Femur (tissue), 1 donor: Measurements from ENCODE around the gene PCDHB9.
A peak's percentile ranks its signal among the peaks of the same experiment; 100 is the strongest.
"Not testable (repeated sequence)": the region's sequence is repeated elsewhere in the genome, so short reads cannot be mapped to it uniquely, and the experiment has no call there.

Source experiments
- DNase-seq: peaks from one replicate; pipeline ENCODE4 v3.0.0-alpha.2; 2017

Gene PCDHB9

DNA sequence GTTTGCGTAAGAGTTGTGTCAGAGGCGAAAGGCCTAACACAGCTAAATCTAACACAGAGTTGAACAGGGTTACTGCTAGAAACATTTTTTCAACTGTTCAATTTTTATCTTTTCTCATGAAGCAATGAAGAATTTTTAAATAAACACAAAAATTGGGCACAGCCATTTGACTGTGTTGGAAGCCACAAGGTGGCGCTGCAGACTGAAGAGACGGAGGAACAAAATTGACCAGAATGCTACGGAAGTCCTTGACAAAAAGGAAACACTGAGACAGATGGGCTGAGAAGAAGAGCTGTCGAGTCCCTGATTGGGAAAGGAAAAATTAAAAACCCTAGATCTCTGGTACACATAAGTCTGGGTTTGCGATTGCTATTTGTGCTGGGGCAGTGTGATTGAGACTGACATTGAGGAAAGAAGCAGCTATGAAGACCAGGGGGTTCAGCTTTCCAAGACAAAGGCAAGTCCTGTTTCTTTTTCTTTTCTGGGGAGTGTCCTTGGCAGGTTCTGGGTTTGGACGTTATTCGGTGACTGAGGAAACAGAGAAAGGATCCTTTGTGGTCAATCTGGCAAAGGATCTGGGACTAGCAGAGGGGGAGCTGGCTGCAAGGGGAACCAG, at the start of gene PCDHB9:
Gene PCDHB9 (plus strand): TSS at position 265 of the 616 bp plus-strand sequence. CDS start 158 bp downstream, at position 423.
- no peak for DNase-seq

DNA sequence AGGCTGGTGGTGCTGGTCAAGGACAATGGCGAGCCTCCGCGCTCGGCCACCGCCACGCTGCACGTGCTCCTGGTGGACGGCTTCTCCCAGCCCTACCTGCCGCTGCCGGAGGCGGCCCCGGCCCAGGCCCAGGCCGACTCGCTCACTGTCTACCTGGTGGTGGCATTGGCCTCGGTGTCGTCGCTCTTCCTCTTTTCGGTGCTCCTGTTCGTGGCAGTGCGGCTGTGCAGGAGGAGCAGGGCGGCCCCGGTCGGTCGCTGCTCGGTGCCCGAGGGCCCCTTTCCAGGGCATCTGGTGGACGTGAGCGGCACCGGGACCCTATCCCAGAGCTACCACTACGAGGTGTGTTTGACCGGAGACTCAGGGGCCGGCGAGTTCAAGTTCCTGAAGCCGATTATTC, 49.6 kb upstream of the PCDHB9 start:
- DNase-seq = not testable (repeated sequence)

GRCh38 chr5:141149812-141150211, 37.1 kb upstream of the PCDHB9 start, which contains the start of gene PCDHB6:
Gene PCDHB6 (plus strand): TSS chr5:141150057. CDS start chr5:141150258, 201 bp downstream.
- no peak for DNase-seq

GRCh38 chr5:141150224-141150992, 36.6 kb upstream of the PCDHB9 start:
- DNase-seq = no peak

- DNase-seq = no peak
Measured at GRCh38 chr5:141150993-141151325, 36.0 kb upstream of the PCDHB9 start.

GRCh38 chr5:141151632-141152031, 35.3 kb upstream of the PCDHB9 start:
- DNase-seq = not testable (repeated sequence)

GRCh38 chr5:141152096-141152495, 34.9 kb upstream of the PCDHB9 start:
- not testable (repeated sequence) for DNase-seq

GRCh38 chr5:141155540-141156374, 31.2 kb upstream of the PCDHB9 start:
- DNase-seq = no peak

- DNase-seq = not testable (repeated sequence)
Measured at GRCh38 chr5:141157356-141157755, 29.6 kb upstream of the PCDHB9 start.

DNA sequence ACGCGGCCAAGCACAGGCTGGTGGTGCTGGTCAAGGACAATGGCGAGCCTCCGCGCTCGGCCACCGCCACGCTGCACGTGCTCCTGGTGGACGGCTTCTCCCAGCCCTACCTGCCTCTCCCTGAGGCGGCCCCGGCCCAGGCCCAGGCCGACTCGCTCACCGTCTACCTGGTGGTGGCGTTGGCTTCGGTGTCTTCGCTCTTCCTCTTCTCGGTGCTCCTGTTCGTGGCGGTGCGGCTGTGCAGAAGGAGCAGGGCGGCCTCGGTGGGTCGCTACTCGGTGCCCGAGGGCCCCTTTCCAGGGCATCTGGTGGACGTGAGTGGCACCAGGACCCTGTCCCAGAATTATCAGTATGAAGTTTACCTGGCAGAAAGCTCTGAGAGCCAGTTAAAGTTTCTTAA, 29.1 kb upstream of the PCDHB9 start:
- not testable (repeated sequence) for DNase-seq

GRCh38 chr5:141172381-141173204, 14.4 kb upstream of the PCDHB9 start, which contains the start of gene PCDHB7:
Gene PCDHB7 (plus strand): TSS chr5:141172644. CDS start chr5:141172836, 192 bp downstream.
- DNase-seq = no peak

DNA sequence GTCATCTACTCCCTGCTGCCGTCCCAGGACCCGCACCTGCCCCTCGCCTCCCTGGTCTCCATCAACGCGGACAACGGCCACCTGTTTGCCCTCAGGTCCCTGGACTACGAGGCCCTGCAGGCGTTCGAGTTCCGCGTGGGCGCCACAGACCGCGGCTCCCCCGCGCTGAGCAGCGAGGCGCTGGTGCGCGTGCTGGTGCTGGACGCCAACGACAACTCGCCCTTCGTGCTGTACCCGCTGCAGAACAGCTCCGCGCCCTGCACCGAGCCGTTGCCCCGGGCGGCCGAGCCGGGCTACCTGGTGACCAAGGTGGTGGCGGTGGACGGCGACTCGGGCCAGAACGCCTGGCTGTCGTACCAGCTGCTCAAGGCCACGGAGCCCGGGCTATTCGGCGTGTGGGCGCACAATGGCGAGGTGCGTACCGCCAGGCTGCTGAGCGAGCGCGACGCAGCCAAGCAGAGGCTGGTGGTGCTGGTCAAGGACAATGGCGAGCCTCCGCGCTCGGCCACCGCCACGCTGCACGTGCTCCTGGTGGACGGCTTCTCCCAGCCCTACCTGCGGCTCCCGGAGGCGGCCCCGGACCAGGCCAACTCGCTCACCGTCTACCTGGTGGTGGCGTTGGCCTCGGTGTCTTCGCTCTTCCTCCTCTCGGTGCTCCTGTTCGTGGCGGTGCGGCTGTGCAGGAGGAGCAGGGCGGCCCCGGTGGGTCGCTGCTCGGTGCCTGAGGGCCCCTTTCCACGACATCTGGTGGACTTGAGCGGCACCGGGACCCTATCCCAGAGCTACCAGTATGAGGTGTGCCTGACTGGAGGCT, 12.5 kb upstream of the PCDHB9 start:
- DNase-seq = not testable (repeated sequence)

DNA sequence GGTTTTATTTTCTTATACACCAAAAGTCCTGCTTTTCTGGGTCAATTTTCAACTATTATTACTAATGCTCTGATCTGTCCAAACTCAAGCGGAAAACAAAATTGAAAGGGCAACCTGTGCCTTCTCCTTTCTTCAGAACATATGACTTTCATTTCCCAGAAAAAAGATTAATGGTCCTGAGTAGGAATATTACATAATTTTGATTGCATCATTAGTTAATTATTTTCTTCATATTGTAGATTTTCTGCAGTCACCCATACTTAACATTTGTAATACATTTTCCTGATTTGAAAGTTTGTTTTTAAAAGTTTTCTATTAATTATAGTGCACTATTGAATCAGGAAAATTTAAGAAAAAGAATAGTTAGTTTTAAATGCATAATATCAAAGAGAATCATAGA, 11.0 kb upstream of the PCDHB9 start:
- no peak for DNase-seq

DNA sequence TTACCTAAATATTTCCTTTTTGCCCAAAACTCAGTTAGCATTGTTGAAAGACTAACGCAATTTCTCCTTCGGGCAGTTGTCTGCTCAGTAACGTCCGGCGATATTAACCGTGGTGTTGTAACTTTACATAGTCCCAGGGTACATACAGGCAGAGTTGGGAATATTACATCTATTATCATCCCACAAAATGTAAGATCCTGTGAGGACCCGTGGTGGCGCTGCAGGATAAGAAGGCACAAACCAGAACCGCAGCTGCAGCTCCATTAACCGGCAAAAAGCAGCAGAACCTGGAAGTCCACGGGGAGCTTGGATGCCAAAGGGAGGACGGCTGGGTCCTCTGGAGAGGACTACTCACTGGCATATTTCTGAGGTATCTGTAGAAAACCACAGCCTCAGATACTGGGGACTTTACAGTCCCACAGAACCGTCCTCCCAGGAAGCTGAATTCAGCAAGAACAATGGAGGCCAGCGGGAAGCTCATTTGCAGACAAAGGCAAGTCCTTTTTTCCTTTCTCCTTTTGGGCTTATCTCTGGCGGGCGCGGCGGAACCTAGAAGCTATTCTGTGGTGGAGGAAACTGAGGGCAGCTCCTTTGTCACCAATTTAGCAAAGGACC, 9.3 kb upstream of the PCDHB9 start, which contains the start of gene PCDHB8:
Gene PCDHB8 (plus strand): TSS at position 214 of the 615 bp plus-strand sequence. CDS start 245 bp downstream, at position 459.
- not testable (repeated sequence) for DNase-seq

DNA sequence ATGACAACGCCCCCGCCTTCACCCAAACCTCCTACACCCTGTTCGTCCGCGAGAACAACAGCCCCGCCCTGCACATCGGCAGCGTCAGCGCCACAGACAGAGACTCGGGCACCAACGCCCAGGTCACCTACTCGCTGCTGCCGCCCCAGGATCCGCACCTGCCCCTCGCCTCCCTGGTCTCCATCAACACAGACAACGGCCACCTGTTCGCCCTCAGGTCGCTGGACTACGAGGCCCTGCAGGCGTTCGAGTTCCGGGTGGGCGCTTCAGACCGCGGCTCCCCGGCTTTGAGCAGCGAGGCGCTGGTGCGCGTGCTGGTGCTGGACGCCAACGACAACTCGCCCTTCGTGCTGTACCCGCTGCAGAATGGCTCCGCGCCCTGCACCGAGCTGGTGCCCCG, 7.6 kb upstream of the PCDHB9 start:
- not testable (repeated sequence) for DNase-seq

DNA sequence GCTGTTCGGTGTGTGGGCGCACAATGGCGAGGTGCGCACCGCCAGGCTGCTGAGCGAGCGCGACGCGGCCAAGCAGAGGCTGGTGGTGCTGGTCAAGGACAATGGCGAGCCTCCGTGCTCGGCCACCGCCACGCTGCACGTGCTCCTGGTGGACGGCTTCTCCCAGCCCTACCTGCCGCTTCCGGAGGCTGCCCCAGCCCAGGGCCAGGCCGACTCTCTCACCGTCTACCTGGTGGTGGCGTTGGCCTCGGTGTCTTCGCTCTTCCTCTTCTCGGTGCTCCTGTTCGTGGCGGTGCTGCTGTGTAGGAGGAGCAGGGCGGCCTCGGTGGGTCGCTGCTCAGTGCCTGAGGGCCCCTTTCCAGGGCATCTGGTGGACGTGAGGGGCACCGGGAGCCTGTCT, 7.1 kb upstream of the PCDHB9 start:
- not testable (repeated sequence) for DNase-seq

DNA sequence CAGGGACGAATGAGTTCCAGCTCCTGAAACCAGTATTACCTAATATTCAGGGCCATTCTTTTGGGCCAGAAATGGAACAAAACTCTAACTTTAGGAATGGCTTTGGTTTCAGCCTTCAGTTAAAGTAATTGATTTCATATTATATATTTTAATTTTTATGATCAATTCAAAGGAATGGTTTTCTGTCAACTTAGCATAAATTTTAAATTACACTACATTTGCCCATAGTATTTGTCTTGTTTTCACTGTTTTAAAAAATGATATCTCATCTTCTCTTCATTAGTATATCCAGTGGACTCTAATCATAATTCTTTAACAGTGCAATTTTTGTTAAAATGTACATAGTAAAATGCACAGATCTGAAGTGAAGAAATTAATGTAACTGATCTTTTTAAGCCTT, 6.6 kb upstream of the PCDHB9 start:
- DNase-seq = no peak

DNA sequence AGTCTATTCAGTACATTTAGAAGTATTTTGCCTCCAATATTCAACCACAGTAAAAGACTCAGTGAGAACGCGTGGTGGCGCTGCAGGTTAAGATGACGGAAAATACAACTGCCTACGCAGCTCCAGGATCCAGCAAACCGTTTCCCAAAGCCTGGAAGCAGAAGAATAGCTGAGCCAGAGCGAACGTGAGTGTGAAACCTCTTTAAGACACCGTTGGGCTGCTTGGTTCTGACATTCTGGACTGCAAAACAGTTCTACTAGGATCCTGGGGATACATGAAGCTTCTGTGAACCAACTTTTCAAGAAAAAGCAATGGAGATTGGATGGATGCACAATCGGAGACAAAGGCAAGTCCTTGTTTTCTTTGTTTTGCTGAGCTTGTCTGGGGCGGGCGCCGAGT, 4.7 kb upstream of the PCDHB9 start, which contains the start of gene PCDHB16:
Gene PCDHB16 (plus strand): TSS at position 140 of the 400 bp plus-strand sequence. CDS start 173 bp downstream, at position 313.
- DNase-seq = peak; percentile 41

DNA sequence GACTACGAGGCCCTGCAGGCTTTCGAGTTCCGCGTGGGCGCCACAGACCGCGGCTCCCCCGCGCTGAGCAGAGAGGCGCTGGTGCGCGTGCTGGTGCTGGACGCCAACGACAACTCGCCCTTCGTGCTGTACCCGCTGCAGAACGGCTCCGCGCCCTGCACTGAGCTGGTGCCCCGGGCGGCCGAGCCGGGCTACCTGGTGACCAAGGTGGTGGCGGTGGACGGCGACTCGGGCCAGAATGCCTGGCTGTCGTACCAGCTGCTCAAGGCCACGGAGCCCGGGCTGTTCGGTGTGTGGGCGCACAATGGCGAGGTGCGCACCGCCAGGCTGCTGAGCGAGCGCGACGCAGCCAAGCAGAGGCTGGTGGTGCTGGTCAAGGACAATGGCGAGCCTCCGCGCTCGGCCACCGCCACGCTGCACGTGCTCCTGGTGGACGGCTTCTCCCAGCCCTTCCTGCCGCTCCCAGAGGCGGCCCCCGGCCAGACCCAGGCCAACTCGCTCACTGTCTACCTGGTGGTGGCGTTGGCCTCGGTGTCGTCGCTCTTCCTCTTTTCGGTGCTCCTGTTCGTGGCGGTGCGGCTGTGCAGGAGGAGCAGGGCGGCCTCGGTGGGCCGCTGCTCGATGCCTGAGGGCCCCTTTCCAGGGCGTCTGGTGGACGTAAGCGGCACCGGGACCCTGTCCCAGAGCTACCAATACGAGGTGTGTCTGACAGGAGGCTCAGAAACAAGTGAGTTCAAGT, 2.7 kb upstream of the PCDHB9 start:
- not testable (repeated sequence) for DNase-seq

DNA sequence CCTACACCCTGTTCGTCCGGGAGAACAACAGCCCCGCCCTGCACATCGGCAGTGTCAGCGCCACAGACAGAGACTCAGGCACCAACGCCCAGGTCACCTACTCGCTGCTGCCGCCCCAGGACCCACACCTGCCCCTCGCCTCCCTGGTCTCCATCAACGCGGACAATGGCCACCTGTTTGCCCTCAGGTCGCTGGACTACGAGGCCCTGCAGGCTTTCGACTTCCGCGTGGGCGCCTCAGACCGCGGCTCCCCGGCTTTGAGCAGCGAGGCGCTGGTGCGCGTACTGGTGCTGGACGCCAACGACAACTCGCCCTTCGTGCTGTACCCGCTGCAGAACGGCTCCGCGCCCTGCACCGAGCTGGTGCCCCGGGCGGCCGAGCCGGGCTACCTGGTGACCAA, 1.7 kb downstream of the PCDHB9 start:
- not testable (repeated sequence) for DNase-seq
